HG03342 (cell line): ENCODE data around the gene MKNK2.

Experiments
- ATAC-seq: cut with Tn5 transposase; IDR thresholded peaks from one replicate; pipeline ENCODE4 v1.9.1; 2021; ENCODE audit warnings: mild to moderate bottlenecking, moderate library complexity; ENCODE audit not compliant: unreplicated experiment

MKNK2 gene

DNA sequence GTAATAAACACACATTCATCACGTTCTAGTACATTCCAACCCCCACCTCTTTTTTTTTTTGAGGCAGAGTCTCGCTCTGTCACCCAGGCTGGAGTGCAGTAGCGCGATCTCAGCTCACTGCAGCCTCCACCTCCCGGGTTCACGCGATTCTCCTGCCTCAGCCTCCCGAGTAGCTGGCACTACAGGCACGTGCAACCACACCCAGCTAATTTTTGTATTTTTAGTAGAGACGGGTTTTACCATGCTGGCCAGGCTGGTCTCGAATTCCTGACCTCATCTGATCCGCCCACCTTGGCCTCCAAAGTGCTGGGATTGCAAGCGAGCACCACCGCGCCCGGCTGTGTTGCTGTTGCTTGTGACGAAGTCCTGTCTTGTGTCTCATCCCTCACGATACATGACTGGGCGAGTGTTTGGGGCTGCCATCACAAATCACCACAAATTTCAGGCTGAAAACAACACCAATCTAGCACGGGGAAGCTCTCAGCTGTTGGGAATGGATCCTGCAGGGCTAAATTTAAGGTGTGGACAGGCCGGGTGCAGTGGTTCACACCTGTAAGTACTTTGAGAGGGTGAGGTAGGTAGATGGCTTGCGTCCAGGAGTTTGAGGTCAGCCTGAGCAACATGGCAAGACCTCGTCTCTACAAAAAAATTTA lies 29.4 kb upstream of the MKNK2 start:
- ATAC-seq: no peak

DNA sequence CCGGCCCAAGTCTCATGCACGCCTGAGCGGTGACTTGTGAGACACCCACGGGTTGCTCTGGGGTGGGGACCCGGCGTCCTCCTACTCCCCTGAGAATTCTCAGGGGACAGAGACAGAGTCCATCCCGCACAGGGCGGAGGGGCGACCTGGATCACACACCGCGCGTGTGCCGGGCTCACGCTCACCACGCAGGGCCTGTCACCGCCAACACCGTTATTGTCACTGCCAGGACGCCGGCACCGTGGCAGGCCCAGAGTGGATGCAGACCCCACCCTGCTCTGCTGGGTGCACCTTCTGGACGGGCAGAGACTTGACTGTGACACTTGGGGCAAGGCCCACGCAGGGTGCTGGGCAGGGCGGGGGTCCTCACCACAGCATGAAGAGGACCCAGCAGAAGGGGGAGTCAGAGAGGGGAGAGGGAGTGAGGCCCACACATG lies 28.8 kb upstream of the MKNK2 start:
- no peak for ATAC-seq

DNA sequence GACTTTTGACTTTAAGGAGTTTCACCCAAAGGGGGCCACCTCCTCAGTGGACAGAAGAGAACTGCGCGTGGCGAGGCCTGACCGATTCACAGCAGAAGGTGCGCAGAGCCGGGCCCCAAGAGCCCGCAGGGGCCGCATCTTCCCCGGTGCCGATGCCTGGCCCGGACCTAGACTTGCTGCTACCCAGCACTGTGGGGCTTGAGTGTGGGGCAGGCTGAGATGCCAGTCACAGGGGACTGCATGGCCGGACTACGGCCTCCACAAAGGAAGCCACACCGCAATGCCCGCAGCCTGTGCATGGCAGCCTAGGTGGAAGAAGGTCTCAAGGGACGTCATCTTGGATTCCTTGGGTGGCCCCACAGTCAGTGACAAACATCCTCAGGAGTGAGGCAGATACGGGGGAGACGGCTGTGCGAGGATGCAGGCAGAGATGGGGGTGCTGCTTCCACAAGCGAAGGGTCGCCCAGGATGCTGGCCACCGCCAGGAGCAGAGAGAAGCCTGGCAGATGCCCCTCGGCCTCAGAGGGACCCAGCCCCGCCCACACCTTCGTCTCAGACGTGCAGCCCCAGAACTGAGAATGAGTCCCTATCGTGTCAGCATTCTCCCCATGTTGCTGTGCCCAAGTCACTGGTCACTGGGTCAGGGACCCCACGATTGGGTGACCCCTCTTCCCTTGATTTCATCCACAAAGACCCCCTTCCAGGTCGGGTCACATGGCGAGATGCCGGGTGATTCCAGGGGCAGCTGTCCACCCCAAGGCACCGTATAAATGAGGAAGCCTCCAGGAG lies 28.2 kb upstream of the MKNK2 start:
- ATAC-seq: no peak

DNA sequence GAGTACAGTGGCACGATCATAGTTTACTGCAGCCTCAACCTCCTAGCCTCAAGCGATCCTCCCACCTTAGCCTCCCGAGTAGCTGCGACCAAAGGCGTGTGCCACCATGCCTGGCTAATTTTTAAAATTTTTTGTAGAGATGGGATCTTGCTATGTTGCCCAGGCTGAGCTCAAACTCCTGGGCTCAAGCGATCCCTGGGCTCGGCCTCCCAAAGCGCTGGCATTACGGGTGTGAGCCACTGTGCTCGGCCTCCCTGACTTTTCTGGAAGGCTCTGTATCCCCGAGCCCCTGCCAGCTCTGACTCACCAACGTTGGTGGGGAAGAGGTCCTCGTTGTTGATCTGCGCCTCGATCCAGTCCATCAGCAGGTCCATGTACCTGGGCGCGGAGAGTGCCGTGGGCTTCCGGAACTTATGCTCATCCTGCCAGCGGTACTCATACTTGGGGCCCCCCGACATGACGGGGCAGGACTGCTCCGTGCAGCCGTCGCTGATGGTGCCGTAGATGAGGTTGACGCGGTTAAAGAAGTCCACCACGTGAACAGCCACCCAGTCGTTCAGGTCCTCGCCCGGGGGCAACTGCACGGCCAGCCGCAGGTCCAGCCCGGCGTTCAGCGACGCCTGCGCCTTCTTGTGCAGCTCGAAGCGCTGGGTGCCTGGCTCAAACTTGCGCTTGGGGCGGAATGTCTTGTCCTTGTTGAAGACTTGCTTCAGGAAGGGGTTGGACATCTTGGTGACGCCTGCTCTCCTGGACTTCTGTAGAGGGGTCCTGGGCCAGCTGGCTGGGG lies 27.0 kb upstream of the MKNK2 start:
- no peak for ATAC-seq

DNA sequence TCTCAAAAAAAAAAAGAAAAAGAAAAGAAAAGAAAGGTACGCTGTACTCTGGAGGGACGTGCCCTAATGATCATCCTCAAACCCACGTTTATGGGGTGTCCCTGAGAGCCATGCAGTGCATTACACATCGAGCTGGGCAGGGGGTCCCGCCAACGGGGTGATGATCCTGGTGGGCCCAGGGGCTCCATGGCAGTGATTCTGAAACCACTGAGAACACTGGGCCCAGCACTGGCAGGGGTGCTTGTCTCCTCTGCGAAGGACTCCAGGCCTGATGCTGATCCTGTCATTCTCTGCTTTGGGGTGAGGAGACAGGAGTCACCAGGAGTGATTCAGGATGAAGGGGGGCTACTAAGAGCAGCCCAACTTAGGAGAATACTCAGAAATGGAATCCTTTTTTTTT lies 26.4 kb upstream of the MKNK2 start:
- ATAC-seq: no peak

DNA sequence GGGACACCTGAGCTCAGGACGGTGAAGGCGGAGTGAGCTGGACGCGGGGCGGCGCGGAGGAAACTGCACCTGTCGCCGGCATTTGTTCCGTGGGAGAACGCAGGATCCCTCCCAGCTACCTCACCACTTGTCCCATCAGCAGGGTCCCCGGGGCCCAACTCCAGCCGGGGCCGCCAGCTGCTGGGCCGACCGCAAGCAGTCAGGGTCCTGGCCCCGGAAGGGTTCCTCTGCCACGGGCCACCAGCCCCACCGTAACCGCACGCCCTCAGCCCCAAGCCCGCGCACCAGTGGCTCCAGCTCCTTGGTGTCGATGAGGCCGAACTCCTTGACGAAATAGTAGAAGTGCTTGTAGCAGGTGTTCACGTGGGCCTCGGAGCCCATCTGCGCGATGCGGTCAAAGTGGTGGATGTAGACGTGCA lies 25.5 kb upstream of the MKNK2 start:
- ATAC-seq: no peak

DNA sequence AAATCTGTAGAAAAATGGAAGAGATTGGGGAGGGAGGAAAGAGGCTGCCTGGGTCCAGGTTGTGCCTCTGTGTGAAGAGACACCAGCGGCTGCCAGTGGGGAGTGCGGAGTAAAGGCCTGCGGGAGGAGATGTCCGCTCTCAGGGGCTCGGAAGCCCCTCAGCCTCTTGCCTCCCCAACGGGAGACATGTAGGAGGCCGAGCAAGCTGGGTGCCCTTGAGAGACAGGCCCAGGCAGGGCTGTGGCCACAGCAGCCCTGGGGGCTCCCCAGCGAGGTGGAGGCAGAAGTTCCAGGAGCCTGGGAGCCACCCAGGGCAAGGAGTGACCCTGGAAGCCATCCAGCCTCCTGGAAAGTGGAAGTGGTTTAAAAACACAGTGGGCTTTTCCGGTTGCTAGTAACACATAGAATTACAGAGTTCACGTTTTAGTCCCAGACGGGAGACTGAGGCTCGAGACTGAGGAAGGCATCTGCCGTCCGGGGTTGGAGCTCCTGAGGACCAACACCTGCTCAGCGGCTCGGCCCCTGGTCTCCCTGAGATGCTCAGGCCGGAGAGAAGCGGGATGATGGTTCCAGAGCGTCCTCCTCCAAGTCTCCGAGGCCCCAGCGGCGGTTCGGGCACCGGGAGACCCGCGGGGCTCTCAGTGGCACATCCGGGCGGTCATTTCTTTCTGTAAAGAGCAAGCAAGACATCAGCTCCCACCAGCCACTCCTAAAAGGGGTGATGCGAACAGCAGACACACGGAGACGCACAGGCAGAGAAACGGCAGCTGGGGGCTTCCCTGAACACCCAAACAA lies 21.9 kb upstream of the MKNK2 start:
- no peak for ATAC-seq

DNA sequence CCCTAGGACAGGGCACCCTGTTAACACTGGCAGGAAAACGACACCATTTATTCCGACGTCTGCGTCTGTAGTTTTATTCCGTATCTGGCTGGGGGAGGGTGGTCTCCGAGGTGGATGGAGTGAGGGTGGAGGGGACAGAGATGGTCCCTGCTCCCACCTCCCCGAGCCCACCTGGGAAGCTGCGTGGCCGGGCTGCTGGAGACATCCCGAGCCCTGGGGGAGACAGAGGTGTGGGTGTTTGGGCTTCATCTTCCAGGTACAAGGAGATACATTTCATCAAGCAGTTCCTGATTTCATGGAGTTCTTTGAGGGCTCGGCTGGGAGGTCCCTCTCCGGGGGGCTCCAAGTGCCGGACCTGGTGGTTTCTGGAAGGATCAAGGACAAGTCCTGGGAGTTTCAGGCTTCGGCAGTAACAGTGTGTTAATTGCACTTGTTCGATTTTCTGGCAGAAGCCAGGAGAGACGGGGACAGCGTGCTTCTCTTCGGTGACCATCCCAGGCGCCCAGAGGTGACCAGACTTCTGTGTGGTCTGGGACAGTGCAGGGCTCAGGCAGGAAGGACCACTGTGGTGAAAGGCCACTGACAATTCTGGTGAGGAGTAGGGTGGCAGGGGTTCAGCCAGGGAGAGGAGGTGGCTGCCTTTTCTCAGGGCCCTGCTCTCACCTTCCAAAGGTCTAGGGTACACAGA lies 20.1 kb upstream of the MKNK2 start:
- ATAC-seq: no peak

DNA sequence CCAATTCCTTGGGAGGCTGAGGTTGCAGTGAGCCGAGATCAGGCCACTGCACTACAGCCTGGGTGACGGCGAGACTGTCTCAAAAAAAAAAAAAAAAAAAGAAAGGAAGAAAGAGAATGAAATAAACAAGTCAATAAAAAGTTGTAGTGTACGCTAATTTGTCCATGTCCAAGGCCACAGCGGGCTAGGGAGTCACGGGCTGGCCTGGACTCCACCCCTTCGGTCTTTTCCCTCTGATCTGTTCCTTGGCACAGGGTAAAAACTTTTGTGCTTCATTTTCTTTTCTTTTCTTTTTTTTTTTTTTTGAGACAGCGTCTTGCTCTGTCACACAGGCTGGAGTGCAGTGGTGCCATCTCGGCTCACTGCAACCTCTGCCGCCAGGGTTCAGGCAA lies 19.4 kb upstream of the MKNK2 start:
- no peak for ATAC-seq

DNA sequence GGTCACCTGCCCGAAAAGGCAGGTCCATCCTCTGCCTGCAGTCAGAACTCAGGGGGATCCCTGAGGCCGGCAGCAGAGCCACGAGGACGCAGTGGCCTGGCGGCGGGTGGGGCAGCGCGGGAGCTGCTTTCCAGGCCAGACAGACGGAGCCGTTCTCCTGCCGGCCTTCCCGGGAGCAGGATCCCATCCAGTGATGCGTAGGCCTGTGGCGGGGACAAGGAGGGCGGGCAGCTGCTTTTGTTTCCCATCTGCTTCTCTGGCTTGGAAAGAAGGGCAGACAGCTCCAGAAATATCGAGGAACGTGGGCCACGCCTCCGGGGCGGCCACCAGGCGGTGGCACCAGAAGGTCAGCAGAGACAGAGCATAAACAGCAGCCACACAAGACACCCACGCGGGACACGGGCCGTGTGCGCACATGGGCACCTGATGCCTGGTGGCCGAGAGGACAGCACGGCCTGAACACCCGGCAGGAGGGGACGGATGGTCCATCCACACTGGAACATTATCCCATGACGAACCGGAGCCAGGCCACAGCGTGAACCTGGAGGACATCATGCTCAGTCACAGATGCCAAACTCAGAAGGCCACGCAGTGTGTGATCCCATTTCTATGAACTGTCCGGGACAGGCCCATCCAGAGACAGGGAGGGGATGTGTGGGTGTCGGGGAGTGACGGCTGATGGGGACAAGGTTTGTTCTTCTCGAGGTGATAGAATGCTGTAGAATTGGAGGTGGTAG lies 13.9 kb upstream of the MKNK2 start:
- no peak for ATAC-seq

DNA sequence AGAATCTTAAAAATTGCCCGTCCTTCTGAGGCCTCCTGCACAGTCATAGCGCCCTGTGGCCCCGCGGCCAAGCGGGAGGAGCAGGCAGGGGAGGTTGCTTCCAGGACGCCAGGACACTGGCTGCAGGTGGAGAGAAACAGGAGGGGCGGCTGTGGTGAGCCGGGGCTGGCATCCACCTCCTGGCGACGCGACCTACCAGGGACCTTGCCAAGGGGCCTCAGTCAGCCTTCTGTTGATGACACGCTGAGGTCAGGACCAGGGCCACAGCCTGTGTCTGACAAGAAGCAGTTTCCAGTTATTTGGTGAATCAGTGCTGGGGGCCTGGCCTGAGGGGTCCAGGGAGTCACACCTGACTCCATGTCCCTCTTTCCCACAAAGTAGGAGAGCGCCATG lies 13.3 kb upstream of the MKNK2 start:
- ATAC-seq: no peak

DNA sequence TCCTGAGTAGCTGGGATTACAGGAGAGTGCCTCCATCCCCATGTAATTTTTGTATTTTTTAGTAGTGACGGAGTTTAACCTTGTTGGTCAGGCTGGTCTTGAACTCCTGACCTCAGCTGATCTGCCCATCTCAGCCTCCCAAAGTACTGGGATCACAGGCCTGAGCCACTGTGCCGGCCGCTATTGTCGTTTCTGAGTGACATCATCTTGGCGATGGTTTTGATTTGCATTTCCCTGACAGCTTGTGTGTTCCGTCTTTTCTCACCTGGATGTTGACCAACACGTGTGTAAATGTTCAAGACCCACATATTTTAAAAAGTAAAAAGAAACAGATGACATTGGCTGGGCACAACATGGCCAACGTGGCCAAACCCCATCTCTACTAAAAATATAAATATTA lies 12.8 kb upstream of the MKNK2 start:
- ATAC-seq: no peak

DNA sequence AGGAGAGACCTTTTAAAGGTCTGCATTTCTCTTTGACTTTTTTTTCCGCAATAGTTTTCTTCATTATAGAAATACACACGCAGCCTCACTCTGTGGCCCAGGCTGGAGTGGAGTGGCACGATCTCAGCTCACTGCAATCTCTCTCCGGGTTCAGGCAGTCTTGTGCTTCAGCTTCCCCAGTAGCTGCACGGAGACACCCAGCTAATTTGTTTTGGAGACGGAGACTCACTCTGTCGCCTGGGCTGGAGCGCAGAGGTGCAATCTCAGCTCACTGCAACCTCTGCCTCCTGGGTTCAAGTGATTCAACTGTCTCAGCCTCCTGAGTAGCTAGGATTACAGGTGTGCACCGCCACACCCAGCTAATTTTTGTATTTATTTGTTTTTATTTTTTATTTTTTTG lies 11.7 kb upstream of the MKNK2 start:
- ATAC-seq: no peak

DNA sequence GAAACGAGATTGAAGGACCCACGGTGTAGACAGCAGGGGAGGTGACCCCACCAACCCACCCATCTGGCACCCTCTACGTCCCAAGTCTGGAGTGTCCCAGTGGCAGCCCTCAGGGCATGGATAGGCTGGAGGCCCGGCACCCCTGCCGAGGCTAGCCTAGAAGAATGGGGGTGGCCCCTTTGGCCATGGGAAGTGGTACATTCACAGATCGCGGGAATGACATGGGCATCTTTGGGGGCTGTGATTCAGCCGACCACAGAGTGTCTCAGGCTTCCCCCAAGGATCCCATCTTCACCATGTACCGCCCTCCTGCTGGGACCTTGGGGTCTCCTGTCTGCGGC lies 11.3 kb upstream of the MKNK2 start:
- no peak for ATAC-seq

DNA sequence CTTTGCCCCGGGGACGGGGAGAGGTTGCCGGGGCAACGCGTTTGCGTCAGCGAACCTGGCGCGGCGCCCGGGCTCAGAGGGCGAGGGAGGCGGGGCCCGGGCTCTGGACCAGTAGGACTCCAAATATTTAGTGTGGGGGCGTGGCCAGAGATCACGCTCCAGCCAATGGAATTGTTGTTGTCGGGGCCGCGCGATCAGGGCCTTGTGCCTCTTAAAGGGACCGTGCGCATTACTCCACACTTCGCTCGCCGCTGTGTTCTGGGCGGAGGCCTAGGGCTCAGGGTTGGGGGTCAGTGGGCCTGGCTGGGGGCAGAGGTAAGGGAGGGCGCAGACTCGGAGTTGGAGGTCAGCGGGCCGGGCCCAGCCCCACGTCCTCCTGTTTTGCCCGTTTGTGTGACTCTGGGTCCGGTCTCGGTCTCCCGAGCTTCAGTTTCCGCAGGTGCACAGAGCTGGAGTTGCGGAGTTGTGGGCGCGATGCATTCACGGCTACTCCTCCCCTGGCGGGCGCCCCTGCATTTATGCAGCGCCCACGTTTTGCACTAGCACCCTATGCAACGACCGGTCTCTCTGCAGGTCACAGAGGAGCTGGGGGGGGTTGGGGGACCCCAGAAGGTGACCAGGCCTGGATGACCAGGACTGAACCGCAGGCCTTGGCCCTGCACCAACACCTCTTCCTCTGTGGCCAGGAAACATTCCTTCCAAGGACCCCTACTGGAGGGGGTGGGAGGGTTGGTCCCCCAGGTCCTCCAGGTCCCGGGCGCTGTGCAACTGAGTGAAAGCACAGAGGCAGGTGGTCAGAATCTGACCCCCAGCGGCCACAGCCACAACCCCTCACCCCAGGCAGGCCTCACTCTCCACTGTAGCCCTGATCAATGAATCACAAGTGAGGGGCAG lies 10.7 kb upstream of the MKNK2 start:
- peak; percentile 71 for ATAC-seq

DNA sequence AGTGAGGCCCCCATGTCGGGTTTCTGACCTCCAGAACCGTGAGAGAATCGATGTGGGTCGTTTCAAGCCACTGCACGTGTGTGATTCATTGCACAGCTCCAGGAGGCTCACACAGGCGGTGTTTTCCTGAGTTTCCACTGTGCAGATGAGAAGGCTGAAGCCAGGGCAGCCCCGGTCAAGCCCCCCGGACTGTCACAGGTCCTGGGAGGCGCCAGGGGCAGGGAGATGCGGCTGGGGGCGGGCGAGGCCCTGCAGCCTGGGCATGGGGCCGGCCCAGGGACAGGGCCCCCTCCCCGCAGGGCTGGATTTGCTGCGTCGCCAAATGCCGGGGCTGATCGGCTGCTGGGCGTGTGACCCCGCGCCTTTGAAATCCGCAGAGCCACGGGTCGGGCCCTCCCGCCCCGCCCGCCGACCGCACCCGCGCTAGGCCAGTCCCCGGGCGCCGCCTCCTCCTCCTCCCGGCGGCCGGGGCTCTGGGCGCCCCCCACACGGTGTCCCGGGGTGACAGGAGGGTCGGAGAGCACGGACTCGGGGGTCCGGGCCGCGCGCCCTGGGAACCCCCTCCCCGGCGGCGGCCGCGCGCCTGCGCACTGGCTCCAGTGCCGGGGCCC lies 9.9 kb upstream of the MKNK2 start:
- ATAC-seq: peak; percentile 27

DNA sequence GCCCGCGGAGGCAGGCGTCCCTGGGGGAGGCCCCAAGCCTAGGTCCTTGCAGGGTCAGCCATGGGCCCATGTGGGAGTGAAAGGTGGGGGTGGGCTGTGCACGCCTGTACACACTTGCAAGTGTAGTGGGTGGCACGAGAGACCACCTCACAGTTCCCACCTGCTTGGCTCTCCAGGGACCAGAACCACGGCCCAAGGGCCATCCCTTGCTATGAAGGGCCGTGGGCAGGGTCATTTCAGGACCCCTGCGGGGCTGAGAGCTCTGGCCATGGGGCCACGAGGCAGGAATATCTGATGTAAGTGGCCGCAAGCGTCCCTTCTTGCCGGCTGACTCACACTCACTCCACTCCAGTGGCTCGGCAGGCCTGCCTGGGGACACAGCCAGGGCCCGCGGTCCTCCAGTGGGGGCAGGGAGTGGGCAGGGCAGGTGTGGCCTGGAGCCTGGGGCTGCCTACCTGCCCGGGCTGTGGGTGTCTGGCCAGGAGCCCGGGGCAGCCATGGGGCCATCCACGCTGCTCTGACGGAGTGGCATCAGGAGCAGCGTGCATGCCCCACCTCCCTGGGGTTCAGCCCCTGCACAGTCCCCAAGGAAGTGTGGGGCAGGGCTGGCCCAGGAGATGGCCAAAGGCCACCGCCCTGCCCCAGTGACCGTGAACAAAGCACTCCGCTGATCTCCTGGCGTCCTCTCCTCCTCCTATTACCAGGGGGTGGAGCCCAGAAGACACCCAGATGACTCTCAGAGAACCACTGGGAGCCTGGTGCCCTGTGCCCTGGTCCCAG lies 8.6 kb upstream of the MKNK2 start:
- ATAC-seq: no peak
